ENCODE measurements around the gene REXO1. TPM values are rescaled to one million over a fixed set of nuclear protein-coding genes. Genes with fewer than 3 reads are reported as not detected.

The REXO1 gene
- total RNA-seq, 2 donors from 2014 or later: 18.2 to 24.5 TPM

DNA sequence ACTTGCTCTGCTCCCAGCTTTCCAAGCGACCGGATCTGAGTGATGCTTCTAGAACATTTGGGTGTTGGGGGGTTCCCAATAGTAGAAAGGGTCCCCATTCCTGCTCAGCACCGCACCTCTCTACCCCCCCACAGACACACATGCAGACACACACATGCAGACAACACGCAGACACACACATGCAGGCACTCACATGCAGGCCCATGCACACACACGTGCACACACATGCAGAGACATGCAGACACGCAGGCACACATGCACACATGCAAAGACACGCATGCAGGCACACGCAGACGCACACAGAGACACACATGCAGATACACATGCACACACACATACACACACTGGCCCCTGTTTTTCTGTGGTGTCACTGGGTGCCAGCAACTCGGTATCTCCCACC, 71.1 kb downstream of the REXO1 start:
- H3K27me3 ChIP-seq (replicated peaks; ENCODE audit: insufficient read depth): peaks cover 31% of the 10 kb centered on the region
- no peak for DNase-seq (ENCODE audit: low spot score)
- no peaks in the 10 kb centered on the region for H3K4me1 ChIP-seq (ENCODE audit: control insufficient read depth in 1 of 2, low read depth in 2 of 2)
- no peak overlapping the region for H3K27ac ChIP-seq
- H3K9me3 ChIP-seq: peaks cover 7% of the 10 kb centered on the region
- no peak for ATAC-seq (ENCODE audit: insufficient number of reproducible peaks, low FRiP score, low read depth)
- TF ChIP-seq, protein P1, sequence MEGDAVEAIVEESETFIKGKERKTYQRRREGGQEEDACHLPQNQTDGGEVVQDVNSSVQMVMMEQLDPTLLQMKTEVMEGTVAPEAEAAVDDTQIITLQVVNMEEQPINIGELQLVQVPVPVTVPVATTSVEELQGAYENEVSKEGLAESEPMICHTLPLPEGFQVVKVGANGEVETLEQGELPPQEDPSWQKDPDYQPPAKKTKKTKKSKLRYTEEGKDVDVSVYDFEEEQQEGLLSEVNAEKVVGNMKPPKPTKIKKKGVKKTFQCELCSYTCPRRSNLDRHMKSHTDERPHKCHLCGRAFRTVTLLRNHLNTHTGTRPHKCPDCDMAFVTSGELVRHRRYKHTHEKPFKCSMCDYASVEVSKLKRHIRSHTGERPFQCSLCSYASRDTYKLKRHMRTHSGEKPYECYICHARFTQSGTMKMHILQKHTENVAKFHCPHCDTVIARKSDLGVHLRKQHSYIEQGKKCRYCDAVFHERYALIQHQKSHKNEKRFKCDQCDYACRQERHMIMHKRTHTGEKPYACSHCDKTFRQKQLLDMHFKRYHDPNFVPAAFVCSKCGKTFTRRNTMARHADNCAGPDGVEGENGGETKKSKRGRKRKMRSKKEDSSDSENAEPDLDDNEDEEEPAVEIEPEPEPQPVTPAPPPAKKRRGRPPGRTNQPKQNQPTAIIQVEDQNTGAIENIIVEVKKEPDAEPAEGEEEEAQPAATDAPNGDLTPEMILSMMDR (IDR thresholded peaks at IDR 0.05): no peak
- no peak overlapping the region for H3K4me3 ChIP-seq
- H3K36me3 ChIP-seq: no peaks in the 10 kb centered on the region

DNA sequence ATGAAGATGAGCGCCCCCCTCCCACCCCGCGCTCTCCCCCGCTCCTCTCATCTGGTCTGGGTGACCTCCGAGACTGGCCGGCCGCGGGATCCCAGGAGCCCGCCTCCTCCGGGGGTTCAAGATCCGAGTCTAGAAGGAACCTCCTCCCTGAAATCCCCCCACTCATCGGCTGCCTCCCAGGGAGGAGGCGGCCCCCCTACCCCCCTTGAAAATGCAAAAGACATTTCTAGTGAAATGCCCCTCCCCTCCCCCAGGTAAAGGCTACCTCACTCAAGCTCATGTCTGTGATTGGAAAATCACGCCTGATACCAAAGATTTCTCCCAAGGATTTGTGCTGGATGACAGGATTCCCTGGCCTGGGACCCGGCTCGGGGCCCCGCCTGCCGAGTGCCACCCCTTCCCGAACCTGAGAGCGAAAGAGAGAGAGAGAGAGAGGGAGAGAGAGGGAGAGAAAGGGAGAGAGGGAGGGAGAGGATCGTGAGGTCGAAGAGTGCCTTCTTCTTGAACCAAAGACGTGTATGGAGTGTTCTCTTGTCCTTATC, 71.6 kb downstream of the REXO1 start:
- H3K27ac ChIP-seq: no peak overlapping the region
- DNase-seq (ENCODE audit: low spot score) (no peak), ATAC-seq (ENCODE audit: insufficient number of reproducible peaks, low FRiP score, low read depth) (no peak)
- no peaks in the 10 kb centered on the region for H3K36me3 ChIP-seq
- no peaks in the 10 kb centered on the region for H3K4me1 ChIP-seq (ENCODE audit: control insufficient read depth in 1 of 2, low read depth in 2 of 2)
- no peak overlapping the region for H3K4me3 ChIP-seq
- peaks cover 31% of the 10 kb centered on the region for H3K27me3 ChIP-seq (replicated peaks; ENCODE audit: insufficient read depth)
- TF ChIP-seq, protein P1 (IDR thresholded peaks at IDR 0.05): no peak
- peaks cover 3% of the 10 kb centered on the region for H3K9me3 ChIP-seq

DNA sequence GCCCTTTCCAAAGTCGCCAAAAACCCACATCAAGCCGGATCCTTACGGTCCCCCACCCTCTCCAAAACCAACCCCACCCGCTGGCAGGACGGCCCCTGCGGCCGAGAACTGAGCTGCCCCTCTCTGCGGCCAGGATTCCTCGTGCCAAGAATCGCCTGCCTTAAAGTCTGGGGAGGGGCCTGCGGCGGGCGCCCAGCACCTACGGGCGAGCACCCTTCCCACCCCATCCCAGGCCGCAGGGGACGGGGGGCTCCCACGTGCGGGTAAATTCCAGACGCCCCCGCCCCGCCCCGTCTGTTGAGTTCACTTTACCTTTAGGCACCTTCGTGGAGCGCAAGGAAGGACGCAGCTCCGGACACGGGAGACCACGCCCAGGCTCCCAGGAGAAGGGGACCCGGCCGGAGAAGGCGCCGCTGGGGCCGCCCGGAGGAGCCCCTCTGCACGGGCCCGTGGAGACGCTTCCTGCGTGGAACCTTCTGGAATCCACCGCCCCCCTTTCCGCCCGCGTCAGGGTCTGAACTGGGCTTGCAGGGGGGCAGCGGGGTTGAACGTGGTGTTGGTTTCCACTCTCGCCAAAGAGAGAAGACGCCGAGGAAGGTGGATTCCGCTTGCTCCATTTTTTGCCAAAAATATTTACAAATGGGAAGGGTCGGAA, 72.2 kb downstream of the REXO1 start:
- no peak overlapping the region for H3K4me3 ChIP-seq

DNA sequence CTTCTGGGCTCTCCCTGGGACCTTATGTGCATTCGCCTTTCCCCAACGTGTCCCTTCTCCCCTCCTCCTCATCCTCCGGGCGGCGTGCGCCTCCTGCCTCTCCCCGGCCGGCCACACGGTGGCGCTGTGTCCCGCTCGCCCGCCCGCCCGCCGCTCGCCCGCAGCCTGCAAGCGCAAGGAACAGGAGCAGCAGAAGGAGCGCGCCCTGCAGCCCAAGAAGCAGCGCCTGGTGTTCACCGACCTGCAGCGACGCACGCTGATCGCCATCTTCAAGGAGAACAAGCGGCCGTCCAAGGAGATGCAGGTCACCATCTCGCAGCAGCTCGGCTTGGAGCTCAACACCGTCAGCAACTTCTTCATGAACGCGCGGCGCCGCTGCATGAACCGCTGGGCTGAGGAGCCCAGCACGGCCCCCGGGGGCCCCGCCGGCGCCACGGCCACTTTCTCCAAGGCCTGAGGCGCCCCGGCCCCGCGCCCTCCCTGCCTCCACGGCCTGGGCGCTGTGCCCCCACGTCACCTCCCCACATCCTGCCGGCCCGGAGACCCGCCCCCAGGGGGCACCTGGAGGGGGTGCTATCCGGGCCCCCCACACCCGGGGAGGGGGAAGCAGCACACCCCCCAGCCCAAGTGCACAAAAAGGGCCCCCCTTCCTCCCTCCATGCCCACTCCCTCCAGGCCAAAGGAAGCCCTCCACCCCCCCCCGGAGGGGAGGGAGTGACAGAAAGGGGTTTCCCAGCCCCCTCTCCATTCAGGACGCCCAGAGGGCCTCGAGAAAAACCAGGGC, 73.1 kb downstream of the REXO1 start:
- H3K4me3 ChIP-seq: no peak overlapping the region
- DNase-seq (ENCODE audit: low spot score): no peak
- ATAC-seq (ENCODE audit: insufficient number of reproducible peaks, low FRiP score, low read depth): no peak
- H3K9me3 ChIP-seq: peaks cover 12% of the 10 kb centered on the region
- H3K4me1 ChIP-seq (ENCODE audit: control insufficient read depth in 1 of 2, low read depth in 2 of 2): no peaks in the 10 kb centered on the region
- H3K36me3 ChIP-seq: no peaks in the 10 kb centered on the region
- TF ChIP-seq, protein P1 (IDR thresholded peaks at IDR 0.05): peak; percentile 26
- H3K27me3 ChIP-seq (replicated peaks; ENCODE audit: insufficient read depth): peaks cover 31% of the 10 kb centered on the region
- H3K27ac ChIP-seq: no peak overlapping the region

More for the DNA sequence above, 72.2 kb downstream of the REXO1 start:
- H3K9me3 ChIP-seq: peaks cover 6% of the 10 kb centered on the region
- TF ChIP-seq, protein P1 (IDR thresholded peaks at IDR 0.05): no peak
- DNase-seq (ENCODE audit: low spot score) (no peak), ATAC-seq (ENCODE audit: insufficient number of reproducible peaks, low FRiP score, low read depth) (no peak)
- H3K4me1 ChIP-seq (ENCODE audit: control insufficient read depth in 1 of 2, low read depth in 2 of 2): no peaks in the 10 kb centered on the region
- H3K27me3 ChIP-seq (replicated peaks; ENCODE audit: insufficient read depth): peaks cover 31% of the 10 kb centered on the region
- H3K27ac ChIP-seq: no peak overlapping the region
- no peaks in the 10 kb centered on the region for H3K36me3 ChIP-seq

DNA sequence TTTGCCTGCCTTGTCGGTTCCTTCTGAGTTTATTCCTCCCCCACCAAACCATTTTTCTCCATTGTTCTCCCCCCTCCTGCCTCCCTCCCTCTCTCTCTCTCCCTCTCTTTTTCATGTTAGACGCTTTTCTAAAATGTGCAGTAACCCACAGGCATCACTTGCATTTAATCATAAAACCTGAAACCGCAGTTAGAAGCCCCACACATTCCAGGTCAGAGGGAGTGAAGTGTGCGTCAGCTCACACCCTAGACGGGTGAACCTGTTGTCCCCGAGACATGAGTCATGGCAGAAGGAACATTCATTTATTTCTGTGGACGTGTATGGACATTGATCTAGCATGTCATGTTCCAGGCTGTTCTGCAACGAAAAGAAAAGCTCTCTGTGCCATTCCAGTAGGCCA, 75.1 kb downstream of the REXO1 start:
- no peak for ATAC-seq (ENCODE audit: insufficient number of reproducible peaks, low FRiP score, low read depth)
- no peaks in the 10 kb centered on the region for H3K36me3 ChIP-seq
- peaks cover 22% of the 10 kb centered on the region for H3K27me3 ChIP-seq (replicated peaks; ENCODE audit: insufficient read depth)
- no peak overlapping the region for H3K27ac ChIP-seq
- H3K4me1 ChIP-seq (ENCODE audit: control insufficient read depth in 1 of 2, low read depth in 2 of 2): no peaks in the 10 kb centered on the region
- peaks cover 12% of the 10 kb centered on the region for H3K9me3 ChIP-seq
- no peak for DNase-seq (ENCODE audit: low spot score)
- TF ChIP-seq, protein P1 (IDR thresholded peaks at IDR 0.05): no peak
- no peak overlapping the region for H3K4me3 ChIP-seq

All from thoracic aorta (tissue), 2 donors.